HepG2 (cell line): ENCODE data around the gene KANSL1. TPM values are rescaled to one million over a fixed set of nuclear protein-coding genes. Genes with fewer than 3 reads are reported as not detected.

Experiments
- BCL3 ChIP-seq: sonication (generic); formaldehyde crosslinking; IDR thresholded peaks from 2 replicates; pipeline ENCODE4 v1.5.1; 2020; ENCODE audit warnings: mild to moderate bottlenecking, missing genetic modification reagents, moderate library complexity
- DRAP1 ChIP-seq: IDR thresholded peaks from 2 replicates; pipeline ENCODE4 v1.6.1; 2016; ENCODE audit warnings: missing genetic modification reagents, missing compliant biosample characterization
- FOSL2 ChIP-seq: sonication (generic); formaldehyde crosslinking; IDR thresholded peaks from 2 replicates; pipeline ENCODE4 v1.4.0; 2020; ENCODE audit warnings: missing genetic modification reagents
- GABPB1 ChIP-seq: IDR thresholded peaks from 2 replicates; pipeline ENCODE4 v1.6.1; 2016; ENCODE audit warnings: mild to moderate bottlenecking, missing genetic modification reagents, moderate library complexity, missing compliant biosample characterization
- KMT2B ChIP-seq: IDR thresholded peaks from 2 replicates; pipeline ENCODE4 v1.6.1; 2016; ENCODE audit warnings: missing genetic modification reagents, missing compliant biosample characterization
- LBX2 ChIP-seq: sonication (generic); formaldehyde crosslinking; IDR thresholded peaks from 2 replicates; pipeline ENCODE4 v1.5.0; 2020; ENCODE audit warnings: missing genetic modification reagents, mild to moderate bottlenecking, borderline replicate concordance
- ONECUT2 ChIP-seq: sonication (generic); formaldehyde crosslinking; IDR thresholded peaks from 2 replicates; pipeline ENCODE4 v1.4.0; 2020; ENCODE audit warnings: missing genetic modification reagents
- SRSF4 ChIP-seq: fragments of 200-400 bp; formaldehyde crosslinking; IDR thresholded peaks from one replicate; pipeline ENCODE4 v1.6.1; 2018; ENCODE audit warnings: mild to moderate bottlenecking, low read depth, low read length, moderate library complexity; ENCODE audit not compliant: poor library complexity, severe bottlenecking
- TARDBP ChIP-seq: sonication (generic); formaldehyde crosslinking; IDR thresholded peaks from 2 replicates; pipeline ENCODE4 v1.8.0; 2022; ENCODE audit warnings: mild to moderate bottlenecking, missing genetic modification reagents
- TBX2 ChIP-seq: sonication (generic); formaldehyde crosslinking; IDR thresholded peaks from 2 replicates; pipeline ENCODE4 v1.5.0; 2020; ENCODE audit warnings: missing genetic modification reagents, mild to moderate bottlenecking, borderline replicate concordance
- ZFP41 ChIP-seq: sonication (generic); formaldehyde crosslinking; IDR thresholded peaks from 2 replicates; pipeline ENCODE4 v1.4.0; 2020; ENCODE audit warnings: mild to moderate bottlenecking, missing genetic modification reagents, borderline replicate concordance
- ZFX ChIP-seq: sonication (generic); formaldehyde crosslinking; IDR thresholded peaks from 2 replicates; pipeline ENCODE4 v1.4.0; 2020; ENCODE audit warnings: mild to moderate bottlenecking, low read depth, missing genetic modification reagents, moderate library complexity
- ZNF275 ChIP-seq: sonication (generic); formaldehyde crosslinking; IDR thresholded peaks from 2 replicates; pipeline ENCODE4 v1.8.0; 2022; ENCODE audit warnings: missing genetic modification reagents, mild to moderate bottlenecking, inconsistent platforms, borderline replicate concordance
- ZNF292 ChIP-seq: sonication (generic); formaldehyde crosslinking; IDR thresholded peaks from 2 replicates; pipeline ENCODE4 v1.8.1; 2022; ENCODE audit warnings: mild to moderate bottlenecking, low read depth, missing genetic modification reagents, borderline replicate concordance
- ZNF296 ChIP-seq: sonication (generic); formaldehyde crosslinking; conservative IDR thresholded peaks from 2 replicates; pipeline ENCODE4 v1.5.0; 2020; ENCODE audit warnings: mild to moderate bottlenecking, missing genetic modification reagents
- ZNF614 ChIP-seq: IDR thresholded peaks from 2 replicates; pipeline ENCODE4 v1.6.1; 2018; ENCODE audit warnings: missing biosample characterization, missing genetic modification reagents, inconsistent platforms, borderline replicate concordance
- ZNF616 ChIP-seq: sonication (generic); formaldehyde crosslinking; IDR thresholded peaks from 2 replicates; pipeline ENCODE4 v1.5.0; 2020; ENCODE audit warnings: low read depth, mild to moderate bottlenecking, missing genetic modification reagents
- ZNF670 ChIP-seq: sonication (generic); formaldehyde crosslinking; IDR thresholded peaks from 2 replicates; pipeline ENCODE4 v1.8.0; 2022; ENCODE audit warnings: mild to moderate bottlenecking, missing genetic modification reagents, borderline replicate concordance
- ZNF770 ChIP-seq: sonication (generic); formaldehyde crosslinking; IDR thresholded peaks from 2 replicates; pipeline ENCODE4 v1.5.0; 2020; ENCODE audit warnings: mild to moderate bottlenecking, missing genetic modification reagents
- ZNF781 ChIP-seq: sonication (generic); formaldehyde crosslinking; IDR thresholded peaks from 2 replicates; pipeline ENCODE4 v1.5.1; 2020; ENCODE audit warnings: borderline replicate concordance, mild to moderate bottlenecking, missing genetic modification reagents; ENCODE audit errors: not compliant biosample characterization
- polyA plus RNA-seq, 8 experiments: library from polyadenylated mRNA; depleted of rRNA in 3 of 8; stranded (reverse) in 7 of 8; unstranded in 1 of 8; fragments of >200 nt; fragmentation: Illumina TruSeq in 4 of 8; extraction: Trizol in 4 of 8; gene quantifications; 2 replicates each; pipeline versions ENCODE4 v1.2.1 to v1.2.3, GENCODE V29; 2011 to 2016; ENCODE audit warnings: low read depth in 4 of 8, missing spikeins in 1 of 8, mixed read lengths in 1 of 8; ENCODE audit not compliant: insufficient read depth in 1 of 8
- total RNA-seq, 5 experiments: library from RNA; depleted of rRNA; stranded (reverse); fragments of >200 nt; fragmentation: Illumina TruSeq; extraction: Trizol; gene quantifications; 2 replicates each; pipeline ENCODE4 v1.2.3, GENCODE V29; 2016; ENCODE audit warnings: low read depth in 1 of 5

The KANSL1 gene
- total and polyA plus RNA-seq, 2 of the 13 experiments (the other 11 are each of a cell fraction or from before 2014, with no cell fraction given): 24.0 to 59.6 TPM

GRCh38 chr17:46013502-46014165, 179.6 kb downstream of the KANSL1 start (continued):
- TF ChIP-seq ZNF781 (CRISPR knock-in tag): no peak
- 0 out of 2 replicates have a peak, but pooled peaks have one; percentile 24 for TF ChIP-seq TARDBP
- no peak for TF ChIP-seq GABPB1 (CRISPR knock-in tag)
- TF ChIP-seq TBX2 (CRISPR knock-in tag): peak; percentile 69
- TF ChIP-seq SRSF4: no peak
- TF ChIP-seq ZNF296 (CRISPR knock-in tag): 0 out of 2 replicates have a peak, but pooled peaks have one; percentile 15
- TF ChIP-seq DRAP1 (CRISPR knock-in tag): no peak
- TF ChIP-seq ZNF275: no peak
- TF ChIP-seq ZNF770 (CRISPR knock-in tag): 0 out of 2 replicates have a peak, but pooled peaks have one; percentile 18
- TF ChIP-seq ZNF670 (CRISPR knock-in tag): peak; percentile 71; the same call in 1 of the 2 replicates
- TF ChIP-seq ZNF616 (CRISPR knock-in tag): 0 out of 2 replicates have a peak, but pooled peaks have one; percentile 13
- peak; percentile 34; the same call in 1 of the 2 replicates for TF ChIP-seq FOSL2 (CRISPR knock-in tag)
- TF ChIP-seq ZFP41 (CRISPR knock-in tag): no peak
- TF ChIP-seq ZFX (CRISPR knock-in tag): no peak
- no peak for TF ChIP-seq KMT2B
- peak; percentile 73; the same call in 1 of the 2 replicates for TF ChIP-seq ZNF292 (CRISPR knock-in tag)
- 0 out of 2 replicates have a peak, but pooled peaks have one; percentile 9 for TF ChIP-seq ZNF614
- TF ChIP-seq ONECUT2: peak; percentile 74
- 0 out of 2 replicates have a peak, but pooled peaks have one; percentile 17 for TF ChIP-seq LBX2 (CRISPR knock-in tag)
- TF ChIP-seq BCL3 (CRISPR knock-in tag): peak; percentile 75; the same call in 1 of the 2 replicates
